DND-41 (cell line): ENCODE data around the gene LAPTM5.

Experiments
- CTCF ChIP-seq: IDR thresholded peaks from 2 replicates; pipeline ENCODE4 v1.5.1; 2012; ENCODE audit warnings: borderline replicate concordance, low read length, moderate library complexity, mild to moderate bottlenecking; ENCODE audit not compliant: poor library complexity, severe bottlenecking; ENCODE audit errors: extremely low read depth
- EZH2 ChIP-seq: IDR thresholded peaks from 3 replicates; pipeline ENCODE4 v1.6.1; 2012; ENCODE audit warnings: borderline replicate concordance, low read depth, mild to moderate bottlenecking, moderate library complexity, low read length, inconsistent platforms; ENCODE audit not compliant: severe bottlenecking

- TF ChIP-seq CTCF (no peak), EZH2 (no peak)
Observed at GRCh38 chr1:30763651-30764248, 6.2 kb upstream of the LAPTM5 start.
